ENCODE data around the gene GSK3B. TPM values are rescaled to one million over a fixed set of nuclear protein-coding genes. Genes with fewer than 3 reads are reported as not detected.
"Not testable (repeated sequence)": the region's sequence is repeated elsewhere in the genome, so short reads cannot be mapped to it uniquely, and the experiment has no call there.

Gene GSK3B
- total RNA-seq, 1 donor from 2014 or later, result 66.8 TPM

DNA sequence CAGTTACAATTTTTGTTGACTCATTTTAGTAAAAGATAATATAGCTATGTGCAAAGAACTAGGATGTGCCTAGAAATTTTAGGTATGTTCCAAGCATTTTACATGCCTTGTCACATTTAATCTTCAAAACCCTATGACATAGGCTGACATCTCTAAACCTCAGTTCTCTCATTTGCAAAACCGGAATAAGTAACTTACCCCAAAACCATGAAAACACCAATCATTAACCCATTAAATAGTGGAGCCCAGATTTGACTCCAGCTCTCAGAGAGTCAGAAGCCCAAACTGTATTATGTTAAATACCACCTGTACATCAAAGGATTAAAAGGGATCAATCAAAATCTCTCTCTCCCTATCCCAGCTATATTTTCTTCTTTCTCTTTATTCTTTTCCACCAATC, 36.6 kb downstream of the GSK3B start:
- no peak for DNase-seq (ENCODE audit: extremely low read depth, low read depth, low spot score)

DNA sequence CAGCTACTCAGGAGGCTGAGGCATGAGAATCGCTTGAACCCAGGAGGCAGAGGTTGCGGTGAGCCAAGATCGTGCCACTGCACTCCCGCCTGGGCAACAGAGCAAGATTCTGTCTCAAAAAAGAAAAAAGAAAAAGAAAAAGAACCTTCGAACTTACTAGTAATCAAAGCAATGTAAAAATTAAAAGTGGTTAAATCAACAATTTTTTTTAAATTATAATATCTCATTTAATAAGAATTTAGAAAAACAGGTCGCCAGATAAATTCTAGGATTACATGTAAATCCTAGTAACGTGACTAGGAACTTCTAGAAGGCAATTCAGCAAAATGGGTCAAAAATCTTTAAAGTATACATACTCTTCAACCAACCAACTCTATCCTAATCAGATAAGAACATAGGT, 37.2 kb downstream of the GSK3B start:
- no peak for DNase-seq (ENCODE audit: extremely low read depth, low read depth, low spot score)

DNA sequence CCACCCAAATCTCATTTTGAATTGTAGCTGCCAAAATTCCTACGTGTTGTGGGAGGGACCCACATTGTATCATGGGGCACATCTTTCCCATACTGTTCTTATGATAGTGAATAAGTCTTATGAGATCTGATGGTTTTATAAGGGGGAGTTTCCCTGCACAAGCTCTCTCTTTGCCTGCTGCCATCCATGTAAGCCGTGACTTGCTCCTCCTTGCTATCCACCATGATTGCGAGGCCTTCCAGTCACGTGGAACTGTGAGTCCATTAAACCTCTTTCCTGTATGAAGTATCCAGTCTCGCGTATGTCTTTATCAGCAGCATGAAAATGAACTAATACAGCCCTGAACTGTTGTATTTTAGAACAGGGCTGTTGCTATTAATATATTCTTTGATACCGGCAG, 40.6 kb downstream of the GSK3B start:
- not testable (repeated sequence) for DNase-seq (ENCODE audit: extremely low read depth, low read depth, low spot score)

DNA sequence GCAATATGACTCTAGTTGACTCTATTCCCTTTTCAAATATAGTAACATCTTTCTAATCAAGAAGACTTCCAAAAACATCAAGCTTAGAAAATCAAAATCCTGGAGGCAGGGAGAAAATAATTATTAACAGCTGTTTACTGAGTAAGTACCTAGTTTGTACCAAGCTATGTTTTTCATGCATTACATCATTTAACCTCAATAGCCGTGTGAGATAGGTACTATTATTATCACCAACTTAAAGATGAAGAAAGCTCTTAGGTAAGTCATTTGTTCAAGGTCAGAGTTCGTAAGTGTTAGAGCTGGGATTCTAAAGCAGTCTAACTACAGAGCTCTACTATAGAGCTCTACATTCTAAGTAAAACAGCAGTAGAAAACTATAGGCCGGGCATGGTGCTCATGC, 41.6 kb downstream of the GSK3B start:
- no peak for DNase-seq (ENCODE audit: extremely low read depth, low read depth, low spot score)

DNA sequence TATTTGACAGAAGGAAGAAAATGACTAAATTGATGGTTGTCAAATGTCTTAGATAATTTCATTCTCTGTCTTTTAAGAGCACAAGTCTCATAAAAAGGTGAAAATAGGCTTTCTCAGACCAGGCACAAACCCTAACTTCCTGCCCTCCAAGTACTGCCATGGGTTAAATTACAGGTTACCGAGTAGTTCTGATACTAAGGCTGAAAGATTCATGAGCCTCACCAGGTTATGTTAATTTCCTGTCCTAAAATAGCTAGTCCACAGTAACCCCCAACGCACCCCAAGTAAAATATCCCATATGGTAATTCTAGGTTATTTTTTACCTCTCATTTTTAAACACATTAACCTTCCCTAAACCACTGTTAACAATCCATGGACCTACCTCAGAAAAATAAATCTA, 42.0 kb downstream of the GSK3B start:
- DNase-seq (ENCODE audit: extremely low read depth, low read depth, low spot score), result no peak

DNA sequence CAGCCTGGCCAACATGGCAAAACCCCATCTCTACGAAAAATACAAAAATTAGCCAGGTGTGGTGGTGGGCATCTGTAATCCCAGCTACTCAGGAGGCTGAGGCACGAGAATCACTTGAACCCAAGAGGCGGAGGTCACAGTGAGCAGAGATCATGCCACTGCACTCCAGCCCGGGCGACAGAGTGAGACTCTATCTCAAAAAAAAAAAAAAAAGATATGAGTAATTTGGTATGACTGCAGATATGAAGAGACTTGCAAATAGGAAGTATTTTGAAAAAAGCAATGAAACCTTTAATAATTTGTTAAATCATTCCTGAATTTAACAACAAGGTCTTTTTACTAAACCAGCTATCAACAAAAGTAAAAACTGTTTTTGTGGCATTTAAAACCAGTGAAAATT, 42.7 kb downstream of the GSK3B start:
- DNase-seq (ENCODE audit: extremely low read depth, low read depth, low spot score), result not testable (repeated sequence)

DNA sequence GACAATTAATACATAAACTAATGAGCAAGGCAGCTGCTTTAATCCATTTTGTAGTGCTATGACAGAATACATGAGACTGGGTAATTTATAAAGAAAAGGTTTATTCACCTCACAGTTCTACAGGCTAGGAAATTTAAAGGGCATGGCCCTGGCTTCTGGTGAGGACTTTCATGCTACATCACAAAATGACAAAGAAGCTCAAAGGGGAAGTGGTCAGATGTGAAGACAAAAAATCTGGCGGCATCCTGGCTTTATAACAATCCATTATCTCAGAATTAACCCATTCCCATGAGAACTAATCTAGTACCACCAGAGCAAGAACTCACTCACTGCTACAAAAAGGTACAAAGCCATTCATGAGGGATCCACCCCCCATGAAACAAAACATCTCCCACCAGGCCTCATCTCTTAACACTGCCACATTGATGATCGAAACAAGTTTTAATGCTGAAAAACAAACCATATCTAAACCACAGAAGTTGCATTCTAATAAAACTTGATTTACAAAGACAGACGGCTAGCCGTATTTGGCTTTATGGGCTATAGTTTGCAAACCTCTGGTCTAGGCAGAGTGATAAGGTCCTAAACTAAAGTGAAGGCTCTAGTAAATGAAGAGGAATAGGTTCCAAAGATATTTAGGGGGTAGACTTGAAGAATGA, 44.2 kb downstream of the GSK3B start:
- no peak for DNase-seq (ENCODE audit: extremely low read depth, low read depth, low spot score)

DNA sequence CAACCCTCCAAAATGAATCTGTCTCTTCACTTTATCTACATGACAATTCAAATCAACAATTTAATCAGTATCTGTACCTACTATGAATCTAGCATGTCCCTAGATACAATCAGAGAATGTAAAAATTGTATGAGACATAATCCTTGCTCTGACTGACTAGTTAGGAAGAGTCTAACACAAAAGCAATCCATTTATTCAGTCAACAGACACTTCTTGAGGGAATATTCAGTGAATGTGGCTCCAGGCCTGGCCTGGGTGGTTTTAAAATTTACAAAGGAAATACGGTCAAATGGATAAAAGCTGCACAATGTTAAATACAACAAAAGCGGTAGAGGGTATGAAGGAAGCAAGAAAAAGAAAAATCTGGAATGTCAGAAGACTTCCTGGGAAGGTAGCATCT, 45.2 kb downstream of the GSK3B start:
- DNase-seq (ENCODE audit: extremely low read depth, low read depth, low spot score), result no peak

DNA sequence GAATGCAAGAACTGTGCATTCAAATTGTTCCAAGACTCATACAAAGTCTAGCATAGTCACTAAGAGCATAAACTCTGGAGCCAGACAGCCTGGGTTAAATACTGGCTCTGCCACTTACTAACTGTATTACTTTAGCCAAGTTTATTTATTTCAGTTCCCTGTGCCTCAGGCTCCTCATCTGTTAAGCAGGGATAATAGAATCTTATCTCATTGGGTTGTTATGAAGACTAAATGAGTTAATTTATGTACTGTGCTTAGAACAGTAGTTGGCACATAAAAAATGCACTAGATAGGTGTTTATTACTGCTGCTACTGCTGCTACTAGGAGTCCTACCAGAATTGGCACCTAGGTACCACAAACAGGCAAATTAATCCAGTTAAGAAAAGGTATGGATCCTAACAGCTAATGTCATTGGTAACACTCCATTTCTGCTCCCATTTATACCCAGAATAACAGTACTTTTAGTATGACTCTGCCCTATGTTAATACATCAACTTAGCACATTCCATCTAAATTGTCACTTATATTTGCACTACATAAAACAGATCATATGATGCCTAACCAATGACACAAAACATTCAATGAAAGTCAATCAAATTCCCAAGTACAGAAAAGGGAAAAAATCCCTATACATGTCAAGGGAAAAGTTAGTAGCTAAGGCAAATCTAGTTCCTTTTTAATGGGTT, 45.7 kb downstream of the GSK3B start:
- no peak for DNase-seq (ENCODE audit: extremely low read depth, low read depth, low spot score)

DNA sequence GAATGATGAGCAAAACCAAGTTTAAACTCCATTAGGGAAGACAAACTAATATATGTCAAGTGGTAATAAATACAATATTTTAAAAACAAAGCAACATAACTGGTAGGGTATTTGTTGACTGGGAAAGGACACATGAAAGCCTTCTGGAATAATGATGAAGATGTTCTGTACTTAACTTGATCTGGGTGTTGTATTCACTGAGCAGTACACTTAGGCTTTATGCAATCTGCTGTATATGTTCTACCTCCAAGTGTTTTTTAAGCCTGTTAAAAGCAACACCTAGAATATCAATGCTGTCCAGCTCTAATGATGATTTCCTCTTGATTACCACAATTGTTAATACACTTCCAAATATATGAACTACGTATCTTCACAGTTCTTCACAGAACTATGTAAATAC, 46.6 kb downstream of the GSK3B start:
- no peak for DNase-seq (ENCODE audit: extremely low read depth, low read depth, low spot score)

DNA sequence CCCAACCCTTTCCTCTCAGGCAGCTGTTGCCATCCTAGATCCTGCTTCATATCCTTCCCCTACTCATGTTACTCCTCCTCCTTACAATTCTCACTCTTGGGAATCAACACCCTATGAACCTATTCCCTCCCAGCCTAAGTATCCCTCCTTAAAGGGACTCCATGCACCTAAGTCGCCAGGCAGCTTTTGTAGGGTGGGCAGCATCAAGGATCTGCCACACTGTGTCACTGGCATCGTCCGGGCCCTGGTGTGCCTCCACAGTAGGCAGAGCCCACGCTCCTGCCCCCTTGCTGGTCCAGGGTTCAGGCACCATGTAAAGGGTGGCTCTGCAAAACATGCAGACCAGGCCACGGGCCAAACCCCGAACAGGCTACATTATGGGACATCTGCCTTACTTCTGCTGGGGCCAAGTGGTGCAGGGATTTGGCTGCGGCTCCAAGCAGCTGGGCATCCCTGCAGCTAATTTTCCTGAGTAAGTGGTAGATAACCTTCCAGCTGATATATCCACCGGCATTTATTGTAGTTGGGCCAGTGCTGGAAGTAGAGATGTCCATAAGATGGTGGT, 53.4 kb downstream of the GSK3B start:
- DNase-seq (ENCODE audit: extremely low read depth, low read depth, low spot score), result no peak

DNA sequence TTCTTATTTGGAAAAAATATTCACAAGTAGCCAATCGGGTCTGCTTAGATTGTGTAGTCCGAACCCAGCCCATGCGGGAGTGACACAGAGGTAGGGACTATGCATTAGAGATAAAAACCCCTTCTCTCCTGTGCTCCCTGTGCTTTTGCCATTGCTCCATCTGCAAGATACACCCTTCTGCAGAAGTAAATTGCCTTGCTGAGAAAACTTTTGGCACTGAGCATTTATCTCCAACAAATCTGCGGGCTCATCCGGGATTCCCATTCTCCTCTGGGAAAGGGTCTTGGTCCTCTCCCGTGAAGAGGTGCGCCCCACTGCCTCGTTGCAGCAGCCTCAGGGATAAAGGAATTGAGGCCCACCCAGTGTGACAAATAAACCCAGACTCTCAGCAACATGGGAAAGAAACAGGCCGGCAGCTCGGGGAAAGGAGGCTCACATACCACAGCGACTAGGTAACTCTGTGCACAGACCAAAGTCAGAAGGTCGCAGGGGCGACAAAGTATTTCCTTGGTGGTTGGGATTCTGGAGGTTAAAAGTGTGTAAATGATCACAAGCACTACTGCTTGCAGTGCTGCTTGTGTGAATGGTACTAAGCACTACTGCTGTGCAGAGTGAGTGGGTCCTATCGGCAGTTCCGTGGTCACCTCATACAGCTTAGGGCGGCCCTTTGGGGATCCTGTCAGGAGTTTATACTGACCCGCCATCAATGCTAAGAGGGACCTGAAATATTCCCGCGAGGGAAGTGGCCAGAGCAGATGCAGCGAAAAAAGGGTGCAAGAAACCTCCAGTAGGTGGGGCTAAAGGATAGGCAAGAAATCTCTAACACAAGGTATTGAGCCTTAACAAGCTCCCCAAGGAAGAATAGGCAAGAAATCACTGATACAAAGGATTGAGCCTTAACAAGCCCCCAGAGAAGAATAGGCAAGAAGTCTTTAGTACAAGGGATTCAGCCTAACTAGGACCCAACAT, 54.3 kb downstream of the GSK3B start:
- DNase-seq (ENCODE audit: extremely low read depth, low read depth, low spot score), result no peak

DNA sequence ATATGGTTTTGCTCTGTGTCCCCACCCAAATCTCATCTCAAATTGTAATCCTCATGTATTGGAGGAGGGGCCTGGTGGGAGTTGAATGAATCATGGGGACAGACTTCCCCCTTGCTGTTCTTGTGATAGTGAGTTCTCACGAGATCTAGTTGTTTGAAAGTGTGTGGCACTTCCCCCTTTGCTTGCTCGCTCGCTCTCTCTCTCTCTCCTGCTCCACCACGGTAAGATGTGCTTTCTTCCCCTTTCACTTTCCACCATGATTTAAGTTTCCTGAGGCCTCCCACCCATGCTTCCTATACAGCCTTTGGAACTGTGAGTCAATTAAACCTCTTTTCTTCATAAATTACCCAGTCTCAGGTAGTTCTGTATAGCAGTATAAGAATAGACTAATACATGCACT, 60.7 kb downstream of the GSK3B start:
- DNase-seq (ENCODE audit: extremely low read depth, low read depth, low spot score), result no peak

DNA sequence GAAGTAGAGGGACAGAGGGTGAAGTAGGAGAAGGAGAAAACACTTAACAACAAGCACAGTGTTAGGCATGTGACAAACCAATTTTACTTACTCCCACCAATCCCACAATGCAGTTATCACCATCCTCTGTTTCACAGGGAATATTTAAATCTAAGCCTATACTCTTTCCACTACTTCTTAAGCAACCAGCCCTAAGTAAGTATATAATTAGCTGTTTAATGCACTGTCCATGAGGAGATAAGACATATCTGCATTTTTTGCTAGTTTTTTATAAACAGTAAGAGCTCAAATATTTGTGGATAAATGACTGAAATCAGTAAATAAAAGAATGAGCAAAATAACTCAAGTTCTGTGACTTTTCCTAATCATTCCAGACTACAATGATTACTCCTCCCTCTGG, 62.7 kb downstream of the GSK3B start:
- DNase-seq (ENCODE audit: extremely low read depth, low read depth, low spot score), result no peak

DNA sequence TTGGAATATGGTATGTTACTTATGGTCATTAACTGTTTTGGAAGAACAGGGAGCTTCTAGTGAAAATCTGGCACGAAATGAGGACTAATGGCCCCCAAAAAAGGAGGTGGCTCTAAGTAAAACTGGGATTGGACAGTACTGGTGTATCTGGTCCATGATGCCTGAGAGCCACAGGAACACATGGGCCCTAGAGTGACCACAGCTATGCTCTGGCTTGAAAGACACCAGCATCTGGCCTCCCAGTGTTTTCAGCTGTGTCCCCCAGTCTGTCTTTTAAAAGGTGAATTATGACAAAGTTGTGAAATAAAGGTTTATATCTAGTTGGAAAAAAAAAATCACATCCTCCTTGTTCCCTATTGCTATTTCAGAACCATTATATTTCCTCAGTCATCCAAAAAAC, 64.5 kb downstream of the GSK3B start:
- no peak for DNase-seq (ENCODE audit: extremely low read depth, low read depth, low spot score)

DNA sequence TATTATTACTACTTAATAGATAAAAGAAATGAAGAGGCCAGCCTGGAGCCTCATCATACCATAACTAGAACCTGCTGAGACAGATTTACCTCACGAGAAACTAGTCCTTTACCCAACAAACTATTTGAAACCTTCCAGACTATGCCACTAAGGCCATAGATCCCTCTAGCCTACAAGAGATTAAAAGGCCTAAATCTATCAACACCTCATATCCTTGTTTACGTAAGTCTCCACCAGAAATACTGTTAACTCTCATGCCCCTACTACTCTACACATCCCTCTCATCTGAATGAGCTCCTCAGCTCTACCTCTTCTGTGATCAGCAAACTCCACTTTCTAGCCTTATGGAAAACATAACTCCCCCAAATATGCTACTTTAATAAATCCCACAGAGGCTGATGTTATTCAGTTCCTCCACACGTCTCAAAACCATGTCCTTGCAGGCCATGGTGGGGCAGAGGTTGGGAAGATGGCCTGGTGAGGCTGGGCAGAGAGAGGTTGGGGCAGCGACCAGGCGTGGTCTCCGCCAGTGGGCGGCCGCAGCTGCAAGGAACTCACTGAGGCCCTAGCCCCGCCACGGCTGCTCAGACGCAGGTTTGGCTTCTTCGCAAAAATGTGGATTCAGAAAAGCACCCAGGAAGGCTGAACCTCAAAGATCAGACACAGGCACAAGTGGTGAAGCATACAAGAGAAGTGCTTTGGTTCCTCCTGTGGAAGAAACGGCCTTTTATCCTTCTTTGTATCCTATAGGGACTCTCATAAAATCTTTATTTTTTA, 65.8 kb downstream of the GSK3B start:
- DNase-seq (ENCODE audit: extremely low read depth, low read depth, low spot score), result no peak

DNA sequence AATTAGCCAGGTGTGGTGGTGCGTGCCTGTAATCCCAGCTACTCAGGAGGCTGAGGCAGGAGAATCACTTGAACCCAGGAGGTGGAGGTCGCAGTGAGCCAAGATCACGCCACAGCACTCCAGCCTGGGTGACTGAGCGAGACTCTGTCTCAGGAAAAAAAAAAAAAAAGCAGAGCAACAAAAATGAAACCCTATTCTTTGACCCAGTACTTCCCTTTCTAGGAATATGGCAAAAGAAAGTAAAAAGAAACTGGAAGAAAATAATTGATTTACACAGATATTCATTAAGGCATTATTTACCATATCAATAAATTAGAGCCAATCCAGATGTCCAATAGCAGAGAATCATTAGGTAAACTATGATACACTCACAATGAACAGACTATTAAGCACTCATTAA, 67.0 kb downstream of the GSK3B start:
- no peak for DNase-seq (ENCODE audit: extremely low read depth, low read depth, low spot score)

DNA sequence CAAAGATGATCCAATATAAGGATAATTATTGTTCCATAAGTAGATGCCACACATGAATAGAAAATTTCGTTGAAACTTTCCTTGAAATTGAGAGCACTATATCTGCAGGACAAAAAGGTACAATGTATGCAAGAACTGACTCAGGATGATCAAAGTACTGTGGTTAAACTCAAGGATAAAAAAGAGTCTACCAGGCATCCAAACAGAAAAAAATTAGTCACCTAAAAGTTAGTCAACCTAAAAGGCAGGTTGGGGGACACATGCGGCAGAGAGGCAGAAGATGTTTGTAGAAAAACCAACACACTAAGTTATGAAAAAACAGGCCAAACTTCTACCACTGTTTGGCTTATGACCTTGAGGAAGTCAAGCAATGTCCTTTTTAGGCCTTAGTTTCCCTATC, 68.7 kb downstream of the GSK3B start:
- DNase-seq (ENCODE audit: extremely low read depth, low read depth, low spot score), result no peak

DNA sequence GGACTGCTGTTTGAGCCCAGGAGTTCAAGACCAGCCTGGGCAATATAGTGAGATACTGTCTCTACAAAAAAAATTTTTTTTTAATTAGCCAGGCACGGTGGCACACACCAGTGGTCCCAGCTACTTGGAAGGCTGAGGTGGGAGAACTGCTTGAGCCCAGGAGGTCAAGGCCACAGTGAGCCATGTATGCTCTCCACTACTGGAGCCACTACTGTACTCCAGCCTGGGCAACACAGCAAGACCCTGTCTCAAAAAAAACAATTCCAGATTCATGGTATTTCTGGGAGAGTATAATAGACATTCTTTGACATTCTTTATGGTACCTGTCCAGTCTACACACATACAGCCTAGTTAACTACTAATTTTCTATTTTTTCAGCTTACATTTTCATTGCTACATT, 70.1 kb downstream of the GSK3B start:
- DNase-seq (ENCODE audit: extremely low read depth, low read depth, low spot score), result no peak

DNA sequence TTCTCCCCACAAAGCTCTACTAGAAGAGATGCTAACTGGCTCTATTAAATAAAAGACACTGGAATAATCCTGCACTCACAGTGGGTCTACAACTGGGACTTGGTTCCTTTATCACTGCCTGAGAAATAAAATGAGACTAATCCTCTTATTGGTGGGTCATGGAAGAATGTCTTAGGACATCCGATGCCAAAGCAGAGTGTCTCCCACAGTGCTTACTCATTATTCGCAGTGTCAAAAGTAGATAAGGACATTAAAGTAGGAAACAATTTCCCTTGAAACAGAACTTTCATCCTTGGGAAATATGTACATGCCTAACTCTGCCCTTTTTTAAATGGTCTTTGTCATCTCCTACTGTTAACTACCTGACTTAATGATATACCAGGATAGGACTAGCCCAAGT, 71.5 kb downstream of the GSK3B start:
- DNase-seq (ENCODE audit: extremely low read depth, low read depth, low spot score), result no peak

DNA sequence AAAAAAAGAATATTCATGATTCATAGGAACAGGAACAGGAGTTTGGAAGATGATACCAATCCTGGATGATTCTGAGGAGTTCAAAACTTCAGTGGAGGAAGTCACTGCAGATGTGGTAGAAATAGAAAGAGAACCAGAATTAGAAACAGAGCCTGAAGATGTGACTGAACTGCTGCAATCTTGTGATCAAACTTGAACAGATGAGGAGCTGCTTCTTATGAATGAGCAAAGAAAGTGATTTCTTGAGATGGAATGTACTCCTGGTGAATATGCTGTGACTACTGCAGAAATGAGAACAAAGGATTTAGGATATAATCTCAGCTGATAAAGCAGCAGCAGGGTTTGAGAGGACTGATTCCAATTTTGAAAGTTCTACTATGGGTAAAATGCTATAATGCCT, 72.7 kb downstream of the GSK3B start:
- no peak for DNase-seq (ENCODE audit: extremely low read depth, low read depth, low spot score)

Data from glomerular endothelial cell (primary cell).